DMS 273 treated with DMSO at 0.1 percent for 48 hours (cell line): ENCODE data around the gene RNF34.

Experiments used
- DNase-seq: peaks from one replicate; lab custom pipeline; 2025; lab: John Stamatoyannopoulos, UW

Gene RNF34

GRCh38 chr12:121466794-121467637, 67.1 kb downstream of the RNF34 start:
- DNase-seq: peak; percentile 41

- no peak for DNase-seq
Measured at GRCh38 chr12:121467638-121468498, 68.0 kb downstream of the RNF34 start.

- no peak for DNase-seq
Measured at GRCh38 chr12:121468499-121468801, 68.5 kb downstream of the RNF34 start.

GRCh38 chr12:121470751-121471150, 70.8 kb downstream of the RNF34 start:
- no peak for DNase-seq

GRCh38 chr12:121472150-121472905, 72.4 kb downstream of the RNF34 start:
- DNase-seq: no peak
